Measurements from ENCODE around the gene VEPH1. TPM values are rescaled to one million over a fixed set of nuclear protein-coding genes. Genes with fewer than 3 reads are reported as not detected.

VEPH1 gene
- total and polyA plus RNA-seq, 2 donors (not counting 1 experiment from before 2014, with no cell fraction given) = not detected

GRCh38 chr3:157356541-157356940 lies 146.7 kb downstream of the VEPH1 start:
- Histone ChIP-seq H3K36me3 (replicated peaks in 1 of 2; ENCODE audit: control extremely low read depth in 1 of 2, control insufficient read depth in 1 of 2, extremely low read depth in 1 of 2, insufficient read depth in 2 of 2, low read length in 1 of 2) (no peaks in the 10 kb centered on the region), H3K9me3 (ENCODE audit: control extremely low read depth in 1 of 3, control insufficient read depth in 2 of 3, insufficient read depth in 1 of 3, low read length in 2 of 3) (no peaks in the 10 kb centered on the region), H3K4me2 (replicated peaks; ENCODE audit: low read depth, low read length, poor library complexity, severe bottlenecking) (no peak overlapping the region), H3K79me2 (ENCODE audit: control insufficient read depth, insufficient read depth, low read length) (no peaks in the 10 kb centered on the region), H3K27ac (ENCODE audit: low read length in 2 of 2) (no peak overlapping the region), H3K27me3 (replicated peaks in 1 of 4; ENCODE audit: control extremely low read depth in 1 of 4, control insufficient read depth in 3 of 4, insufficient read depth in 4 of 4, low read length in 3 of 4) (no peaks in the 10 kb centered on the region), H3K4me1 (ENCODE audit: control insufficient read depth in 2 of 2, insufficient read depth in 2 of 2, low read length in 2 of 2) (no peaks in the 10 kb centered on the region), H3K9ac (ENCODE audit: low read length) (no peak overlapping the region), H3K4me3 (ENCODE audit: control extremely low read depth in 1 of 5, extremely low read depth in 1 of 5, insufficient read depth in 1 of 5, low read depth in 2 of 5, low read length in 4 of 5) (no peak overlapping the region), H4K20me1 (ENCODE audit: control insufficient read depth, insufficient read depth, low read length, poor library complexity, severe bottlenecking) (no peaks in the 10 kb centered on the region), H2AFZ (ENCODE audit: insufficient read depth, low read depth, low read length, poor library complexity, severe bottlenecking) (no peak overlapping the region)
- intact Hi-C loops (cut with micrococcal nuclease) = no loop called here
- ChIA-PET POLR2A (no interaction called here), CTCF (no interaction called here)
- no CpG with 5 or more reads among the region's 1 CpG for WGBS (ENCODE audit: insufficient coverage)
- Mint-ChIP-seq H3K9me3 (ENCODE audit: insufficient read depth) (no peaks in the 10 kb centered on the region), H3K4me1 (no peaks in the 10 kb centered on the region), H3K27ac (no peak overlapping the region), H3K4me3 (no peak overlapping the region), H3K27me3 (no peaks in the 10 kb centered on the region)
- TF ChIP-seq CTCF (IDR thresholded peaks at IDR 0.05) = no peak
- no peak for TF ChIP-seq EZH2 (IDR thresholded peaks at IDR 0.05; ENCODE audit: borderline replicate concordance, insufficient read depth, low read depth, low read length, poor library complexity, severe bottlenecking)
- ATAC-seq (ENCODE audit: low read depth) (no peak), DNase-seq (no peak)

- no peak for TF ChIP-seq EZH2 (IDR thresholded peaks at IDR 0.05; ENCODE audit: borderline replicate concordance, insufficient read depth, low read depth, low read length, poor library complexity, severe bottlenecking)
- TF ChIP-seq CTCF (IDR thresholded peaks at IDR 0.05) = no peak
- no peaks in the 10 kb centered on the region for H3K4me1 ChIP-seq (ENCODE audit: control insufficient read depth in 2 of 2, insufficient read depth in 2 of 2, low read length in 2 of 2)
- no peak overlapping the region for H3K4me2 ChIP-seq (replicated peaks; ENCODE audit: low read depth, low read length, poor library complexity, severe bottlenecking)
- H3K27me3 Mint-ChIP-seq = no peaks in the 10 kb centered on the region
- H4K20me1 ChIP-seq (ENCODE audit: control insufficient read depth, insufficient read depth, low read length, poor library complexity, severe bottlenecking) = no peaks in the 10 kb centered on the region
- H3K36me3 ChIP-seq (replicated peaks in 1 of 2; ENCODE audit: control extremely low read depth in 1 of 2, control insufficient read depth in 1 of 2, extremely low read depth in 1 of 2, insufficient read depth in 2 of 2, low read length in 1 of 2) = no peaks in the 10 kb centered on the region
- CTCF ChIA-PET = no interaction called here
- H3K27me3 ChIP-seq (replicated peaks in 1 of 4; ENCODE audit: control extremely low read depth in 1 of 4, control insufficient read depth in 3 of 4, insufficient read depth in 4 of 4, low read length in 3 of 4) = no peaks in the 10 kb centered on the region
- intact Hi-C loops (cut with micrococcal nuclease) = no loop called here
- DNase-seq = no peak
- no peak overlapping the region for H3K9ac ChIP-seq (ENCODE audit: low read length)
- no peak overlapping the region for H3K27ac ChIP-seq (ENCODE audit: low read length in 2 of 2)
- no peak for ATAC-seq (ENCODE audit: low read depth)
- H3K4me3 ChIP-seq (ENCODE audit: control extremely low read depth in 1 of 5, extremely low read depth in 1 of 5, insufficient read depth in 1 of 5, low read depth in 2 of 5, low read length in 4 of 5) = no peak overlapping the region
- 92% methylated on average over 2 of the region's 2 CpGs for whole genome bisulfite sequencing (ENCODE audit: insufficient coverage)
- no peak overlapping the region for H3K4me3 Mint-ChIP-seq
- H3K79me2 ChIP-seq (ENCODE audit: control insufficient read depth, insufficient read depth, low read length) = no peaks in the 10 kb centered on the region
- peaks cover under 1% of the 10 kb centered on the region for H3K9me3 Mint-ChIP-seq (ENCODE audit: insufficient read depth)
- no peak overlapping the region for H2AFZ ChIP-seq (ENCODE audit: insufficient read depth, low read depth, low read length, poor library complexity, severe bottlenecking)
- H3K9me3 ChIP-seq (ENCODE audit: control extremely low read depth in 1 of 3, control insufficient read depth in 2 of 3, insufficient read depth in 1 of 3, low read length in 2 of 3) = no peaks in the 10 kb centered on the region
- no peaks in the 10 kb centered on the region for H3K4me1 Mint-ChIP-seq
- POLR2A ChIA-PET = no interaction called here
- H3K27ac Mint-ChIP-seq = no peak overlapping the region
Measured at GRCh38 chr3:157355276-157355675, 147.9 kb downstream of the VEPH1 start.

Measured in B cell (primary cell).